Kidney capillary endothelial cell (primary cell): Measurements from ENCODE around the gene AQP12A.

Experiments used
- DNase-seq: peaks from one replicate; pipeline ENCODE4 v3.0.0-alpha.2; 2018; ENCODE audit warnings: low spot score

The AQP12A gene

DNA sequence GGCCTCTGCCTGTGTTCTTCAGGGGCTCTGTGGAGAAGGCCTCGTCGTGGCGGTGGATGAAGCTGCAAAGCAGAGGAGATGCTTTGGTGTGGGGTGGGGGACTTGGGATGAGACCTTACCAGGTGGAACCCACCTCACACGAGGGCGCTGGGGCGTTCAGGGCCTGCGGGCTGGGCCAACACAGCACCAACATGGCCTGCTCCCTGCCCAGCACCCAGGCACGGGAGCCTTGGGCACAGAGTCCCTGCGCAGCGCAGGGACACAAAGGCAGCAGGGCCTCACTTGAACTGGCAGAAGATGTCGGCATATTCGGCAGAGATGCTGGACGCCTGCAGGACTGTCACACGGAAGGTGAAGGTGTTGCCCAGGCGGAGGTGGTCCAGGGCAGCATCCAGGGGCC lies 53.8 kb downstream of the AQP12A start:
- DNase-seq, result no peak

DNA sequence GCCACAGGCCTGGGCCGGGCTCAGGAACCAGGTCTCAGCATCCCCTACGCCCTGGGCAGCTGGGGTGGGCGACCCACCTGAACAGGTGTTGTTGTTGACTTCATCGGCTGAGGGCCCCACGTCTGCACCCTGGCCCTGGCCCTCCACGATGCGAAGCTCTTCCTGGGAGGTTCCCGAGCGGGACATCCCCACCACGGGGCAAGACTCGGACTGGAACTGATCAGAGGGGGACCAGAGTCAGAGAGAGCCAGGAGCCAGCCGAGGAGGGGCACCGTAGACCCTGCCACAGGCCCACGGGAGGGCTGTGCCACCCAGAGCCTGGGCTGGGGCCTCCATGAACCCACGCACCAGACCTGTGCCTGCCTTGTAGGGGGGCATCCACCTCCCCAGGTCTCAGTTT lies 54.3 kb downstream of the AQP12A start:
- no peak for DNase-seq

DNA sequence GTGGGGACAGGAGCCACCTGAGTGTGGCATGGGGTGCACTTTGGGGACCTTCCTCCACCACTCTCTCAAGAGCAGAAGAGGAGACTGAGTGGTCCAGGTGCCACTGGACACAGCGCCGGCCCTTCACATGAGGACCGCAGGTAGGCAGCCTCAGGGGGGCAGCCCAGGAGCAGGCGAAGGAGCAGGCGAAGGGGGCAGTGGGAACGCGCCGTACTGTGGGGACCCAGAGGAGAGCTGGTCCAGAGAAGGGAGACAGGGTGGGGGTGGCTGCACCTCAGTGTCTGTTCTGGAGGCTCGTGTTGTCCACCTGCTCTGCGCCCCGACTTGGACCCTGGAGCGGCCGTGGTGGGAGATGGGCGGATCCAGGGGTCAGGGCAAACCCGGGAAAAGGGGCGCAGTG lies 55.0 kb downstream of the AQP12A start:
- no peak for DNase-seq

DNA sequence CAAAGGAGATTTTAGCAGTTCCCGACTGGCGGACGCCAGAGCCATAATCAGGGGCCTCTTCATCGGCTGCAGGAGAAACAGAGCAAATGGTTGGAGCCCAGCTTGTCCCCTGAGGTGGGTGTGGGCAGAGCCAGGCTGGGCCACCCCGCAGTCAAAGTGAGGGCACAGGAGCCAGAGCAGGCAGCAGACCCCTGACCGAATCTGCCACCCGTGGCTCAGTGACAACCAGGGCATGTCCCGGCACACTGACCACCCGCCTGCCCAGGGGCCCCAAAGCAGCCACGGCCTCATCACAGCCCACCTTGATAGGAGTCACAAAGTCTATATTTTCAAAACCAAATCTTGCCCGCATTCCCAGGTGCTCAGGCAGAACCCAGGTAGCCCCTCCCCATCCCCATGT lies 55.6 kb downstream of the AQP12A start:
- no peak for DNase-seq
